Liver (tissue), 9 donors: ENCODE data around the gene MAL. TPM values are rescaled to one million over a fixed set of nuclear protein-coding genes. Genes with fewer than 3 reads are reported as not detected.

ENCODE experiments used
- DNase-seq: peaks from one replicate; pipeline ENCODE4 v3.0.0-alpha.2; 2017; ENCODE audit warnings: low spot score
- H3K27ac ChIP-seq, 2 donors: one replicate each; pipeline ENCODE4 v1.7.0; 2013; ENCODE audit warnings: inconsistent platforms in 2 of 2, low read length in 2 of 2, control low read depth in 1 of 2, low read depth in 1 of 2, mild to moderate bottlenecking in 1 of 2
- H3K27me3 ChIP-seq, 4 donors: one replicate each; pipeline versions ENCODE4 v1.6.1 to v1.7.0; 2013; ENCODE audit warnings: low read length in 3 of 4, inconsistent platforms in 1 of 4, mild to moderate bottlenecking in 1 of 4, moderate library complexity in 1 of 4; ENCODE audit not compliant: control insufficient read depth in 4 of 4, insufficient read depth in 4 of 4
- H3K36me3 ChIP-seq, 4 donors: one replicate each; pipeline versions ENCODE4 v1.6.1 to v1.7.0; 2013; ENCODE audit warnings: low read length in 3 of 4, mild to moderate bottlenecking in 3 of 4, low read depth in 1 of 4, moderate library complexity in 1 of 4; ENCODE audit not compliant: control insufficient read depth in 4 of 4, insufficient read depth in 3 of 4
- H3K4me1 ChIP-seq, 4 donors: one replicate each; pipeline versions ENCODE4 v1.6.1 to v1.7.0; 2013; ENCODE audit warnings: low read length in 3 of 4, mild to moderate bottlenecking in 3 of 4, moderate library complexity in 1 of 4; ENCODE audit not compliant: control insufficient read depth in 4 of 4, insufficient read depth in 4 of 4
- H3K4me3 ChIP-seq, 3 donors: one replicate each; pipeline versions ENCODE4 v1.6.1 to v1.7.0; 2013; ENCODE audit warnings: low read length in 3 of 3, control low read depth in 1 of 3, low read depth in 1 of 3, mild to moderate bottlenecking in 1 of 3
- H3K9ac ChIP-seq, 2 donors: one replicate each; pipeline ENCODE4 v1.7.0; 2013; ENCODE audit warnings: low read length in 2 of 2, mild to moderate bottlenecking in 2 of 2, moderate library complexity in 2 of 2, control low read depth in 1 of 2, low read depth in 1 of 2
- H3K9me3 ChIP-seq, 4 donors: one replicate each; pipeline versions ENCODE4 v1.6.1 to v1.7.0; 2013; ENCODE audit warnings: low read length in 3 of 4; ENCODE audit not compliant: control insufficient read depth in 4 of 4
- ATF3 ChIP-seq: IDR thresholded peaks from 2 replicates; pipeline ENCODE4 v1.6.1; 2016; ENCODE audit warnings: antibody characterized with exemption
- CTCF ChIP-seq: fragments of 150-350 bp; IDR thresholded peaks from 2 replicates; pipeline ENCODE4 v1.5.1; 2017; ENCODE audit warnings: improper control_type of control experiment, low read depth, low read length; ENCODE audit not compliant: missing input control
- EGR1 ChIP-seq, 2 donors: IDR thresholded peaks; 2 replicates each; pipeline ENCODE4 v1.6.1; 2016 to 2018; ENCODE audit warnings: antibody characterized with exemption in 2 of 2, low read depth in 2 of 2
- FOXA1 ChIP-seq: IDR thresholded peaks from 2 replicates; pipeline ENCODE4 v1.6.1; 2016; ENCODE audit warnings: antibody characterized with exemption
- FOXA2 ChIP-seq: IDR thresholded peaks from 2 replicates; pipeline ENCODE4 v1.6.1; 2016; ENCODE audit warnings: antibody characterized with exemption
- GABPA ChIP-seq, 2 donors: IDR thresholded peaks in 1 of 2; conservative IDR thresholded peaks in 1 of 2; 2 replicates each; pipeline ENCODE4 v1.6.1; 2016; ENCODE audit warnings: antibody characterized with exemption in 2 of 2, mild to moderate bottlenecking in 1 of 2, moderate library complexity in 1 of 2
- HNF4A ChIP-seq, 2 donors: conservative IDR thresholded peaks; 2 replicates each; pipeline ENCODE4 v1.6.1; 2016; ENCODE audit warnings: antibody characterized with exemption in 2 of 2, mild to moderate bottlenecking in 2 of 2
- HNF4G ChIP-seq: IDR thresholded peaks from 2 replicates; pipeline ENCODE4 v1.6.1; 2016; ENCODE audit warnings: antibody characterized with exemption
- JUND ChIP-seq, 2 donors: IDR thresholded peaks; 2 replicates each; pipeline ENCODE4 v1.6.1; 2016; ENCODE audit warnings: antibody characterized with exemption in 2 of 2
- MAX ChIP-seq: IDR thresholded peaks from 2 replicates; pipeline ENCODE4 v1.6.1; 2016; ENCODE audit warnings: antibody characterized with exemption
- NR2F2 ChIP-seq: IDR thresholded peaks from 2 replicates; pipeline ENCODE4 v1.6.1; 2016; ENCODE audit warnings: antibody characterized with exemption
- RAD21 ChIP-seq, 2 donors: IDR thresholded peaks; 2 replicates each; pipeline ENCODE4 v1.6.1; 2016; ENCODE audit warnings: antibody characterized with exemption in 2 of 2, mild to moderate bottlenecking in 2 of 2
- RXRA ChIP-seq, 2 donors: IDR thresholded peaks; 2 replicates each; pipeline ENCODE4 v1.6.1; 2017 to 2018; ENCODE audit warnings: antibody characterized with exemption in 2 of 2, mild to moderate bottlenecking in 1 of 2
- SP1 ChIP-seq: IDR thresholded peaks from 2 replicates; pipeline ENCODE4 v1.6.1; 2018; ENCODE audit warnings: antibody characterized with exemption, mild to moderate bottlenecking
- YY1 ChIP-seq: IDR thresholded peaks from 2 replicates; pipeline ENCODE4 v1.6.1; 2016; ENCODE audit warnings: antibody characterized with exemption, mild to moderate bottlenecking
- WGBS: extraction: QIAGEN DNeasy Blood & Tissue Kit; methylation state at CpG from one replicate; pipeline ENCODE4 v1.1.7; 2013; 5-methylcytosine and 5-hydroxymethylcytosine counted together
- polyA plus RNA-seq, 2 donors: library from polyadenylated mRNA; stranded (reverse) in 1 of 2; unstranded in 1 of 2; fragments of 200-250 nt in 1 of 2; fragments of >200 nt in 1 of 2; fragmentation: Nextera tagmentation in 1 of 2; extraction: Ambion mirVana in 1 of 2; gene quantifications; one replicate each; pipeline versions ENCODE4 v1.2.1 to v1.2.3, GENCODE V29; 2013 to 2015
- total RNA-seq, 2 donors: library from RNA; depleted of rRNA; stranded (reverse); fragments of >200 nt; gene quantifications; one replicate each; pipeline ENCODE4 v1.2.3, GENCODE V29; 2014
- TF ChIP-seq, protein P1 (sequence below): IDR thresholded peaks from 2 replicates; pipeline ENCODE4 v1.6.1; 2016; ENCODE audit warnings: antibody characterized with exemption, mild to moderate bottlenecking
- TF ChIP-seq, protein P2 (sequence below): IDR thresholded peaks from 2 replicates; pipeline ENCODE4 v1.6.1; 2016; ENCODE audit warnings: antibody characterized with exemption
- donor health status: healthy.
- donor health status: healthy.
- donor health status: healthy.
- donor health status: healthy.
- donor health status: healthy.

Gene MAL
- total and polyA plus RNA-seq, 4 donors: 0.51 TPM; not detected in 3

- no peak for DNase-seq
- H3K36me3 ChIP-seq: no peaks in the 10 kb centered on the region
- H3K4me3 ChIP-seq: no peak overlapping the region
- no peak overlapping the region for H3K9ac ChIP-seq
- peaks cover 0 to 8% (median 2%) of the 10 kb centered on the region in 4 donors for H3K27me3 ChIP-seq
- H3K4me1 ChIP-seq: no peaks in the 10 kb centered on the region
- WGBS: 86% methylated on average over 5 of the region's 5 CpGs
- no peak for TF ChIP-seq HNF4G
- TF ChIP-seq, protein P1, sequence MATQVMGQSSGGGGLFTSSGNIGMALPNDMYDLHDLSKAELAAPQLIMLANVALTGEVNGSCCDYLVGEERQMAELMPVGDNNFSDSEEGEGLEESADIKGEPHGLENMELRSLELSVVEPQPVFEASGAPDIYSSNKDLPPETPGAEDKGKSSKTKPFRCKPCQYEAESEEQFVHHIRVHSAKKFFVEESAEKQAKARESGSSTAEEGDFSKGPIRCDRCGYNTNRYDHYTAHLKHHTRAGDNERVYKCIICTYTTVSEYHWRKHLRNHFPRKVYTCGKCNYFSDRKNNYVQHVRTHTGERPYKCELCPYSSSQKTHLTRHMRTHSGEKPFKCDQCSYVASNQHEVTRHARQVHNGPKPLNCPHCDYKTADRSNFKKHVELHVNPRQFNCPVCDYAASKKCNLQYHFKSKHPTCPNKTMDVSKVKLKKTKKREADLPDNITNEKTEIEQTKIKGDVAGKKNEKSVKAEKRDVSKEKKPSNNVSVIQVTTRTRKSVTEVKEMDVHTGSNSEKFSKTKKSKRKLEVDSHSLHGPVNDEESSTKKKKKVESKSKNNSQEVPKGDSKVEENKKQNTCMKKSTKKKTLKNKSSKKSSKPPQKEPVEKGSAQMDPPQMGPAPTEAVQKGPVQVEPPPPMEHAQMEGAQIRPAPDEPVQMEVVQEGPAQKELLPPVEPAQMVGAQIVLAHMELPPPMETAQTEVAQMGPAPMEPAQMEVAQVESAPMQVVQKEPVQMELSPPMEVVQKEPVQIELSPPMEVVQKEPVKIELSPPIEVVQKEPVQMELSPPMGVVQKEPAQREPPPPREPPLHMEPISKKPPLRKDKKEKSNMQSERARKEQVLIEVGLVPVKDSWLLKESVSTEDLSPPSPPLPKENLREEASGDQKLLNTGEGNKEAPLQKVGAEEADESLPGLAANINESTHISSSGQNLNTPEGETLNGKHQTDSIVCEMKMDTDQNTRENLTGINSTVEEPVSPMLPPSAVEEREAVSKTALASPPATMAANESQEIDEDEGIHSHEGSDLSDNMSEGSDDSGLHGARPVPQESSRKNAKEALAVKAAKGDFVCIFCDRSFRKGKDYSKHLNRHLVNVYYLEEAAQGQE: no peak
- no peak for TF ChIP-seq JUND (IDR thresholded peaks at IDR 0.05)
- TF ChIP-seq HNF4A (conservative IDR thresholded peaks at IDR 0.05): no peak
- H3K27ac ChIP-seq: no peak overlapping the region
- H3K9me3 ChIP-seq: no peaks in the 10 kb centered on the region
These were observed 33.1 kb upstream of the MAL start for GRCh38 chr2:94992360-94992759.

GRCh38 chr2:94993176-94994062, 32.1 kb upstream of the MAL start:
- no peaks in the 10 kb centered on the region for H3K9me3 ChIP-seq
- peaks cover 2 to 11% (median 3%) of the 10 kb centered on the region in 4 donors for H3K27me3 ChIP-seq
- TF ChIP-seq FOXA2 (no peak), RXRA (IDR thresholded peaks at IDR 0.05) (no peak), SP1 (no peak), CTCF (no peak), FOXA1 (no peak), MAX (no peak), GABPA (IDR thresholded peaks at IDR 0.05 in 1 of 2, conservative IDR thresholded peaks at IDR 0.05 in 1 of 2) (no peak), NR2F2 (no peak), HNF4G (no peak), YY1 (no peak), EGR1 (IDR thresholded peaks at IDR 0.05; ENCODE audit: low read depth in 2 of 2) (no peak), ATF3 (no peak), RAD21 (IDR thresholded peaks at IDR 0.05) (no peak), HNF4A (conservative IDR thresholded peaks at IDR 0.05) (no peak), JUND (IDR thresholded peaks at IDR 0.05) (no peak)
- TF ChIP-seq, protein P2, sequence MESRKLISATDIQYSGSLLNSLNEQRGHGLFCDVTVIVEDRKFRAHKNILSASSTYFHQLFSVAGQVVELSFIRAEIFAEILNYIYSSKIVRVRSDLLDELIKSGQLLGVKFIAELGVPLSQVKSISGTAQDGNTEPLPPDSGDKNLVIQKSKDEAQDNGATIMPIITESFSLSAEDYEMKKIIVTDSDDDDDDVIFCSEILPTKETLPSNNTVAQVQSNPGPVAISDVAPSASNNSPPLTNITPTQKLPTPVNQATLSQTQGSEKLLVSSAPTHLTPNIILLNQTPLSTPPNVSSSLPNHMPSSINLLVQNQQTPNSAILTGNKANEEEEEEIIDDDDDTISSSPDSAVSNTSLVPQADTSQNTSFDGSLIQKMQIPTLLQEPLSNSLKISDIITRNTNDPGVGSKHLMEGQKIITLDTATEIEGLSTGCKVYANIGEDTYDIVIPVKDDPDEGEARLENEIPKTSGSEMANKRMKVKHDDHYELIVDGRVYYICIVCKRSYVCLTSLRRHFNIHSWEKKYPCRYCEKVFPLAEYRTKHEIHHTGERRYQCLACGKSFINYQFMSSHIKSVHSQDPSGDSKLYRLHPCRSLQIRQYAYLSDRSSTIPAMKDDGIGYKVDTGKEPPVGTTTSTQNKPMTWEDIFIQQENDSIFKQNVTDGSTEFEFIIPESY: no peak
- TF ChIP-seq, protein P1: no peak
- no peaks in the 10 kb centered on the region for H3K4me1 ChIP-seq
- H3K9ac ChIP-seq: no peak overlapping the region
- H3K27ac ChIP-seq: no peak overlapping the region
- no peak for DNase-seq
- no peak overlapping the region for H3K4me3 ChIP-seq
- 82% methylated on average over 31 of the region's 31 CpGs for WGBS
- no peaks in the 10 kb centered on the region for H3K36me3 ChIP-seq
